NOMO-1 treated with dmso at 0.1 percent for 144 hours (cell line): ENCODE data around the gene NEURL4.
A peak's percentile ranks its signal among the peaks of the same experiment; 100 is the strongest.

ENCODE experiments used
- DNase-seq: peaks from one replicate; lab custom pipeline; 2025; ENCODE audit not compliant: unreplicated experiment; lab: John Stamatoyannopoulos, UW

The NEURL4 gene

DNA sequence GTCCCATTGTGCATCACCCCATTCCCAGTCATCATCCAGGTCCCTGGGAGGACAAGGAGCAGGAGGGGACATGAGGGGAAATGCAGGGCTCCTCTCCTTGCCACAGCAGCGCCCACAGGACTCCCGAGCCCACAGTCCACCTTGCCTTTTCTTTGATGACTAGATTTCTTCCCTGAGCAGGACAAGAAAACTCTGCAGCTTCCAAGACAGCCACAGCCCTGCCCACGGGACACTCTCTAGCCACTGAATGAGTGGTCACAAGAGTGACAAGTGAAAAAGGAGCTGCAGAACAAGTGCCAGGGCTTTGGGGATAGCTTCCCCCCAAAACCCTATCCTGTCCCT is 4.7 kb downstream of the NEURL4 start:
- DNase-seq, result no peak

DNA sequence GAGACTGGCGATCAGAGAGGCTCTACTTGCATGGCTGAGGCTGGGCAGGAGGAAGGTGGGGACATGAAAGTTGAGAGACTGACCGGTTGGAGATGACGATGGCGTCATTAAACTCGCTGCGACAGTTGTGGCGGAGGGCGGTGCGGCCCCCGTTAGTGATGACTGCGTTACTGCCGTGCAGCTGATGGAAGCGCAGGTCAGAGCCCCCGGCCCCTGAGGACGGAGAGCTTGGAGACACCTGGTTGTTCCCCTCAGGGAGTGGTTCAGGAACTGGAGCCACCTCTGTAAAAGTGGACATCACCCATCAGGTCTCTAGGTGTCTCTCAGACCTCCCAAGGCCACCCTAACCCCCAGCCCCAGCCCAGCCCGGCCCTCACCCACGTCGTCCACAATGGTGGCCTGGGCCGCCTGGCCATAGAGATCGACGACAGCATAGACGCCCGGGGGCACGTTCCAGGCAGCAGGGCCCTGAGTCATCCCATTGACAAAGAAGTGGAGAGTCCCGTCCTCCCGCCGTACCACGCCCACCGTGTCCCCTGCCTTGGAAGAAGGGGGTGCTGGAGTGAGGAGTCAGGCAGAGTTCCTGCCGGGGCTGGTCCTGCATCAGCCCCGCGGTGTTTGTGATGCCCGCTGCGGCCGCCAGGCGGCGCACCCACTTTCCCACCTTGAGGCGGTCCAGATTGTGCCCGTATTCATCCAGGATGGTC is 5.3 kb downstream of the NEURL4 start:
- no peak for DNase-seq

DNA sequence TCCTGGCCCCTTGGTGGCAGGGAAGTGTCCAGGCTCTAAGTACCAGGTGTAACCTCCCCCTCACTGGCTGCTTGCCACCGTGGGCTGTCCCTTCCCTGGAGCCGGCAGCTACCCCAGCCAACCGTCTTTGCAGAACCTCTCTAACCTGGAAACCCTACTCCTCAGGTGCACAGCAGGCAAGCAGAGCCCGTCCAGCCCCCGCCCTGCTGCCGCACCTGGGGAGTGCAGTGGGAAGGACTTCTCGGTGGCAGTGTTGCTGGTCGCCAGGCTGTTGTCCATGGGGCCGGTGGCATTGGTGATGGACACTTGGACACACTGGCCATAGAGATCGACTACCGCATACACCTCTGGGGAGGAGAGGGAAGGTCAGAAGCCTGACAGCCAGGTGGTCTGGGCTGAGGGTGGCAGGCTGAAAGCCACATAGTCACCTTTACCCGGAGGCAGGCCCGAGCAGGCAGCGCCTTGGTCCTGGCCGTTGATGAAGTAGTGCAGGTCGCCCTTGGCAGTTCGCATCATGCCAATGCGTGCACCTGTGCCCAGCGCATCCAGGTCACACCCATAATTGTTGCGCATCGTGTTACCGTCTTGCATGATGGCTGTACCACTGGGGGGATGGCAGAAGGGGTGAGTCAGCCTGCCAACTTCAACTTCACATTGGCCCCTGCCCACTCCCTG is 6.5 kb downstream of the NEURL4 start:
- DNase-seq, result no peak

DNA sequence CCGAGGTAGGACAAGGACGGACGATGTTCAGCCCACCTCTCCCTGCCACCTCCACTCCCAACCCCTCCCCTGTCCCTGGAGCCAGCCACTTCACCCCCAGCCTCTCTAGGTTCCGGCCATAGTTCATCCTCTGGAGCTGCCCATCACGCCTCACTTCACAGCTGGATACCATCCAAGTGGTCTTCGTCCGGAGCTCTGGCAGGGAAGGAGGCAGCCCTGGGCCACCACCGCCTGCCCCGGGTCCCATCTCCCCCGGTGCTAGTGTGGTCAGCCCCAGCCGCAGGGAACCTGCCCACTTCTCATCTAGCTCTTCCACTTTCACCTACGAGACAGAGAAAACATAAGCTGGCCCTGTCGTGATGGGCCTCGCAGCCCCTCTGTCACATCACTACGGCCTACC is 7.7 kb downstream of the NEURL4 start:
- DNase-seq, result no peak

DNA sequence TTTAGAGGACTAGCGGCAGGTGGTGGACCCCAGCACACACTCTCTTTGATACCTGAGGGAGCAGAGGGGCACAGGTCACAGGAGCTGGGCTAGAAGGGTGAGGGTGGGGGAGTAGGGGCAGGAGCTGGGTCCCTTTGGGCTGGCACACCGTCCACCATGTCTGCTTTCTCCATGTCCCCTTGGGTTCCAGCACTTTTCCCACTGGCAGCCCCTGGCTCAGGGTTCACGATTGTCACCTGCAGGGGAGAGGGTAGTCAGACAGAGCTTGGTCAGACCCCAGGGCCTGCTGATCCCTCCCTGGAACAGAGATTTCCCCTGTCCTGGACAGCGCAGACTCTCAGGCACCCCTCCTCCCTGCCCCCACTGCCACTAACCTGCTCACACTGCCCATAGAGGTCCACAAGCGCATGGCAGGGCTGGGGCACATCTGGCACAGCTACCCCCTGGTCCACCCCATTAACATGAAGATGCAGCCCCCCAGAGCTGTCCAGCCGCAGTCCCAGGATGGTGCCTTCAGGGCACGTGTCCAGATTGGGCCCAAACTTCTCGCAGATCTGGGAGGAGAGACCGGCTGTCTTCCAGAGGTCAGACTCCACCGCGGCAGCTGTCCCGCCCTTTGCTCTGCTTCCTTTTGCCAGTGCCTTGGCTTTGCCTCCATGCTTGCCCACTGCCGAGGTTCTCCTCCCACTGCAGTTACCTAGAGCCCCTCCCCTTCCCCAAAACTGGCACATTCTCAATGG is 10.8 kb downstream of the NEURL4 start:
- no peak for DNase-seq

DNA sequence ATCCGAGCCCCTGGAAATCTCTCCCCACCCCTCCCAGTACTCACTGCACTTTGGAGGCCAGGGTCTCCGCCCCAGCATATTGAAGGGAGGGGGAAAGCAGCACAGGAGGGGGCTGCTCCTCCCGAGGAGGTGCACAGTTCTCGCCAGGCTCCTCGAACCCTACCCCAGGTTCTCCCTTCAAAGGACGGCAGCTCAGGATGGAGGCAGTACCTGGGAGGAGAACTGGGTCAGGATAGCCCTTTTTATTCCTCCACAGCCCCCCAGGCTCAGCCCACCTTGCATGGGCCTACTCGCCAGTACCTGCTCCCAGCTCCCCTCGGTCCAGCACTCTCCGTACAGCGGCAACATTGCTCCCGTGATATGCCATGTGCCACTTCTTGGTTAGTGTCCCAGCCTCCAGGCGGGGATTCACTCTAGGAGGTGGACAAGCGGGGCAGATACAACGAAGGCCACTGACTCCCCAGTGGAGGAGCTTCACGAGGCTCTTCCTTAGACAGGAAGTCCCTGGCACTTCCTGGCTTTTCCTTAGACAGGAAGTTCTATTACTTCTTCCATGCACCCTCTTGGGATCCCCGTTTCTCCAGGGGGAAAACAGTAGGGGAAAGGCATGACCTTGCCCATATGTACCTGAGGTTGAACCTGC is 11.9 kb downstream of the NEURL4 start:
- no peak for DNase-seq

DNA sequence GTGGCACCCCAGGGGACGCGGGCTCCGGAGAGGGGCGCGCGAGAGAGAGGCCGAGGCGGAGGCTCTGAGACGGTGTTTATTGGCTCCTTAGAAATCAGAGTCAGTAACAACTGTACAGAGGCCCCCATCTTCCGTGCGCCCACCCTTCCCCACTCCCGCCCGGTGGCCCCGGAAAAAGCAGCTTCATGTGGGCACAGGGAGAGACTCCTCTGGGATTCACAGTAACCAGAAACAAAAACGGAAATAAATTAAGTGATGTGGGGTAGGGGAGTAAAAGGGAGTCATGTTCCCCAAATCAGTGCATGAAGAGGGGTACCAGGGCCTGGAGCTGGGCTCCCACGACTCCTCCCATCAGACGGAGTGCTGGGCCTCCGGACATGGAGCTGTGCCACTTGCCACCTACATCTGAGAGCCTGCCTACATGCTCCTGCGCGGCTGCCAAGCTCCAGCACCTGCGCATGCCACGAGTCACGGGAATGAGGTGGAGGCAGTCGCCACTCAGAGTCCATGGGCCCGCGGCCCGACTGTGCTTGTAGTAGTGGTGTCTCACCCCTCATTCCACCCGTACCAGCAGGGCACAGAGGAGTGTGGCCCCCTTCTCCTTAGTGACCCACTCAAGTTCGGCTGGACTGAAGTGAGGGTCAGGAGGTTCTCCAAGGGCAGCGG is 13.4 kb downstream of the NEURL4 start:
- DNase-seq, result no peak

DNA sequence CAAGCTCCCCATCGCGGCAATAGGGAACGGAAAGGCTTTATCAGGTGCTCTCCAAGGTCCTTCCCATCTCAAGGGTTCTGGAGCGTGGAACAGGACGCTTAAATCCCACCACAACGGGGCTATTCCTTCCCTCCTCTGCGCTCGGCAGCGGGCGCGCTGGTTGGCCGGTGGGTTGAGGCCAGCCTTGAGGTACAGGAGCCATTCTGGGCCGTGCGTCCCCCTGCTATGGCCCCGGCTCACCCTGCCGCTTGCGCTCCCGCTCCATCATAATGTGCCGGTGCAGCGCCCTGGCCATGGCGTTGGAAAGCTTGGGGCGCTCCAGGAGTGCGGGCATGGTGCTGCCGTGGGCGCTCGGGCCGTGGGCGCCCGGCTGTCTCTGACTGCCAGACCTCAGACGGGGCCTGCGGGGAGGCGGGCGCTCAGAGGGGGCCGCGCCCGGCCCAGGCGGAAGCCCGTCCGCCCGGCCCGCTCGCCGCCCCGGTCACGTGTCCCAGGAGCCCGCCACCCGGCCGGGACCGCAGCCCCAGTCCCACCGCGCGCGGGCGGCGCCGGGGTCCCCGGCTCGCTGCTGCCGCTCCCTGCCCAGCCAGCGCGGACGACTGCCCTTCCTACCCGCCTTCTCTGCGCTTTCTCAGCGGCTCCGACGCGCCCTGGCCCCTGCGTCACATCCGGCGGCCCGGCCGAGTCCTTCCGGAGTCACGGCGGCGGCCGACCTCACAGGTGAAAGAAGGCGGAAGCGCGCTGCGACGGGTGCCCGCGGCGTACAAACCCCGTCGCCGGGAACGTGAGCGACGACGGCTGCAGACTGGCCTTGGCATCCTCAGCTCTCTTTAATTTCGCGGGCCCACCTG is 14.2 kb downstream of the NEURL4 start, which contains the start of gene GPS2:
Gene GPS2, minus strand, starts transcription at position 642 of the 851 bp plus-strand sequence. Its CDS starts 308 bp downstream, at position 334.
- DNase-seq, result peak; percentile 80

DNA sequence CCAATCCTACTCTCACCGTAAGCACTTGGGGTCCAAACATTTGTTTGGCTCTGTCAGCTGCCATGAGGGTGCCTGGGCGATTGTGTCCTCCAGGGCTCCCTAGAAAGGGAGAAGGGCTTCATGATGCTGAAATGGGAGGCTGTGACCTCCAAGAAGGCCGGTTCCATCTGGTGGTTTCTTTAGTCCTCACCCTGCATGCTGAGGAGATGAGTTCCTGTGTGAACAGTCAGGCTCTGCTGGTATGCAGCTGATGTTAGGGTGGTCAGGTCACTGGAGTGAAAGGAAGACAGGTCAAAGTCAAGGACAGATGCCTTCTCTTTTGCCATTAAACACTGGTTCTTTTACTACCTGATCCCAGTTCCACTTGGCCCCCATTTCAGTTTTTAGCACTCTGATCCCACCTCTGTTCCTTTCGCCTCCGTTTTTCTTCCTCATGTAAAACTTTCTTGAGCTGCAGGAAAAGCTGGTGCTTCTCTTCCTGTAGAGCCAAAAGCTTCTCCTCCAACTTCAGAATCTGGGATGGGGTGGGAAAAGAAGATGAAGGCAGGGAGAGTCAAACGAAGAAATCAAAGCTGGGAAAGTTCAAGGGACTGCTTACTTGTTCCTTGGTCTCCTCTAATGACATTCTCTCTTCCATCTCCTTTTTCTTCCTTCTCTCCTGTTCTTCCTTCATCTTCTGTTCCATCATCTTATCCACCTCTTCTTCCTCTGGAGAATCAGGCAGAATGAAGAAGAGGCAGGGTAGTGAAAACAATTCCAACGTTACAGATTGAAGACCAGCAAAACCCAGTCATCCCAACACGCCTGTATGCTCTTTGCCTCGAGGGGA is 15.0 kb downstream of the NEURL4 start:
- no peak for DNase-seq

DNA sequence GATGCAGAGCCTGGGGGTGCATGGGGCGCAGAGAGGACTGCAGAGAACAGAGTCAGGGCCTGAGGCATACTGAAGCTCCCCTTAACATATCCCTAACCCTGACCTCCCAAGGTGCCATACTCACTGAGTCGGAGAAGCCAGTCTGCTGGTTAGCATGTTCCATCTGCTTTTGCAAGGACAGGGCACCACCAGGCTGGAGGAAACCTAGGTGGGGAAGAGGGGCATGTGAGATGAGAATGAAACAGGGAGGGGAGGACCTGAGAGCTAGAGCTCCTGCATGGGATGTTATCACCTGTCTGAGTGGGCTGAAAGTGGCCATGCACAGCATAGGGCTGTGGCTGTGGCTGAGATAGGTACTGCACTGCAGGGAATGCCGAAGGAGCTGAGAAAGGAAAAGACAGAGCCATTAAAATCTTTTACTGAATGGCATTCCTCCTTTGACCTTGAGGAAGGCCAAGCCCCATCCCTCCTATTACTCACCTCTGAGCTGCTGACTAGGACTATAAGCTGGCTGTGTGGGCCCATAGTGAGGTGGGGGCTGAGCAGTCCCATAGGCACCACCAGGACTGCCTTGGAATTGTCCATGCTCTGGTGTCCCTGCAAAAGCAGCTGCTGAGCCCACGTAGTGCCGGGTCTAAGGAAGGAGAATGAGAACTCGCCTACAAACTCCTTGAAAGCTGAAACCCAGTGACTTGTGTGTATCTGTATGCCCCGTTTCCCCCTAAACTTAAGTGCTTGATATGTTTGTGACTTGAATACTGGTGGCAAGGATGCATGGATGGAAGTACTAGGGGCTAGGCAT is 15.8 kb downstream of the NEURL4 start:
- no peak for DNase-seq

DNA sequence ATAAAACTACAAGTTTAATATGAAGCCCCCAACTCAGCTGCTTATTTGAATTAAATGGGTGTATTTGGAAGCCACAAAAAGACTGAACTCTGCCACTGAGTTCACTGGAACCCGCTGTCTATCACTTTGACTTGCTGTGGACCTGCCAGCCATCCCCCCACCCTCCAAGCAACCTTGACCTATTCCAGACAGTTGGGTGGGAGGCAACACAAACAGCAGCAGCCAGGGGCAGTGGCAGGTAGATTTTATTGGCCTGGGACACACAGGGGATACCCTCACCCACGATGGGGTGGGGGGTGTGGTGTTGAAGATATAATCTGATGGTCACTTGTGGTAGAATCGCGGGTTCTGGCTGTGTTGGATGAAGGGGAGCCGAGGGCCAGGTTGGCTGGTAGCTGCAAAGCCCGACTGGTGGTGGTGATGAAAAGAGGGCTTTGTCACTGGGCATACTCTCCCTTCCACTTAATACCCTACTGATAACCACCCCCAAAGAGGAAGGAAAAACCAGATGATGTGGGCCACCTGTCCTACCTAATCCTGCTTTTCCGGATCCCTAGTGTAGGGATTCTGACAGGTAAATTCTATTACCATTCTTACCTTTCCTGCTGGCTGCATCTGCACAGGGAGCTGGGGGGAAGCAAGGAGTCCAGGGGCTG is 16.6 kb downstream of the NEURL4 start:
- DNase-seq, result no peak

DNA sequence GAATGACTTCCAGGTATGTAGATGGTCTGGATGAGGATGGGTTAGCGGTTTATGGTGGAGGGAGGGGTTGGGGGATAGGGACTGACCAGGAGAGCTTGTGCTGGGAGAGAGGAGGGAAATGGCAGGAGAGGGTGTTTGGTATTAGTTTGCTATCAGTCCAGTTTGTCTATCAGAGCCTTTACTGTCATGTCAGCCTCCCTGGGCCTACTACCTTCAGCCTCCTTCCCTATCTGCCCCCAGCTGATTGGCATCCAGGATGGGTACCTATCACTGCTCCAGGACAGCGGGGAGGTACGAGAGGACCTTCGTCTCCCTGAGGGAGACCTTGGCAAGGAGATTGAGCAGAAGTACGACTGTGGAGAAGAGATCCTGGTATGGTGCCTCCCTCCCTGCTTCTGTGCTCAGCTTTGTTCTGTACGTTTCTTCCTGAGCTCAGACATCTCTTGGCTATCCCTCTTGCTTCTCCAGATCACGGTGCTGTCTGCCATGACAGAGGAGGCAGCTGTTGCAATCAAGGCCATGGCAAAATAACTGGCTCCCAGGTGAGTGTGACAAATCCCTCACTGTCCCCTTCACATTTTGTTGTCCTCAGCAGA is 17.9 kb downstream of the NEURL4 start:
- no peak for DNase-seq

DNA sequence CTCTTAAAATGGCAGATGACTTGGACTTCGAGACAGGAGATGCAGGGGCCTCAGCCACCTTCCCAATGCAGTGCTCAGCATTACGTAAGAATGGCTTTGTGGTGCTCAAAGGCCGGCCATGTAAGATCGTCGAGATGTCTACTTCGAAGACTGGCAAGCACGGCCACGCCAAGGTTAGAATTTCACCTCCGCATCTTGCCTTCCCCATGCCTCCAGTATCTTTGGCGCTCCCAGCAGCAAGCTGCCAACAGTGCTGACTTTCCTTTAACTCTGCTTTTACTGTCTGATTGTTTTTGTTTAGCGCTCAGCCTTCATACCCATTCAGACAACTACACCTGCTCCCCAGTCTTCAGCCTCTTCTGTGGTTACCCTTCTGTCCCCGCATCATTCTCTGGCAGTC is 19.5 kb downstream of the NEURL4 start:
- no peak for DNase-seq

DNA sequence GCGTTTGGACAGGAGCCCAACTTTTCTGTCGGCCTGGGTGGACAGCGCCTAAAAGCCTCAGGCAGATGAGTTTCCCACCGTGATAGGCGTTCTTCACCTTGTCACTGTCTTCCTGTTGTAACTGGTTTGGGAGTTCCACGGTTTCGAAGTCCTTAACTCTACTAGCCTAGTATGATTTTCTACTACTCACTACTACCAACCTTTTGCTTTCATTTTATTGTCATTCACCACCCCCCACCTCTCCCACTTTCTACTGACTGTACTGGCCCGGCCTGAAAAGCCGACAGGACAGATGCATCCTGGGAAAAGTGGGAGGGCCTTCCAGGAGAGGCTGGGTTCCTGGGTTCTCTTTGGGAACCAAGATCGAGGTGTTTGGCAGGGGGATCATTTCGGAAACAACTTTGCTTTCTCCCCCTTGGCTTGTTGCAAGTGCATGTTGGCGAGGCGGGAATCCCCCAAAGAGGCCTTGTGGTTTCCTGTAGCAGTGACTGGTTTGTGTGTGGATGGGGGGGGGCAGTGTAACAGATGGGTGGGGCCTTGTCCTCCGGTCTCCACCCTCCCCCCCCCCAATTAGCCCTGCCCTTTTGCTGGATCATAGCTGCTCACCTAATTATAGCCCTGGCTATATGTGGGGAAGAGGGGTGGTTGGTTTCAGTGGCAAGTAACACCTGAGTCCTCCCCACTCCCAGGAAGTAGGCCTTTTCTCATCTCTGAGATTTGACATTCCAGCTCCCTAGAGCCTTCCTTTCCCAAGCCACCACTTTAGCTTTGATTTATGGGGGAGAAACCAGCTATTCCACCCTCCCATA is 20.3 kb downstream of the NEURL4 start:
- peak; percentile 77 for DNase-seq

DNA sequence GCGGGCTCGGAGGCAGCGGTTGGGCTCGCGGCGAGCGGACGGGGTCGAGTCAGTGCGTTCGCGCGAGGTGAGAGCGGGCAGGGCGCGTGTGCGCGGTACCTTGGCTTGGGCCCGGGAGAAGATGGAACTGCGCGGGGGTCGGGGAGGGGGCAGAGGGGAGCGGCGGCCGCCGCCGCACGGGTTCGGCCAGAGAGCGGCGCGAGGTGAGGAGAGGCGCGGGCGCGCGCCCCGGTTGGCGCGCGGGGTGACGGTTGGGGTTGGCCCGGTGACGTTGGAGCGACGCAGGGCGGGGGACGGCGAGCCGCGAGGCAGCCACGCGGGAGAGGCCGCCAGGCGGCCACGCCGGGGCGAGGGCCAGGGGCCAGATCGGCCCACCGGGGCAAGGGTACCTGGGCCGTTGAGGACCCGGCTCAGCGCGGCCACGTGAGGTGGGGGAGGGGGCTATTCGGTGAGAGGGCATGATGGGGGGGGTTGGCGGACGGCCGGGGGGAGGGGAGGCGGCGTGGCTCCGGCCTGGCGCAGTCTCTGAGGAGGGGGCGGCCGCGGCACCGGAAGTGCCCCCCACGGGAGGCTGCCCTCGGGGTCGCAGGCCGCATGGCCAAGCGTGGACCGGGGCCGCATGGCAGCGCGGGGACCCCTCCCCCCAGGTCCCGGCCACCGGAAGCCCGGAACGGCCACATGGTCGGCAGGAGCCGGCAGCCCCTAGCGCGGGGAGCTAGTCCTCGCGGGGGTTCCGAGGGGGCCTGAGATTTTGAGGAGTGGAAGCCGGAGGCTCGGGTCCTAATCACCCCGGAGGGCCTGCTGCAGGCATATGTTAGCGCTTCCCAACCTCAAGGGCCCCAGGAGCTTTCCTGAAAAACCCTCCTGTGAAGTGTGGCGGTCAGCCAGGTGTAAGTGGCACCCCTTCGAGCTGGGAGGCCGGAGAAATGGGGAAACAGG is 21.2 kb downstream of the NEURL4 start:
- peak; percentile 35 for DNase-seq
